ENCODE measurements around the gene ZNF205.

DNA sequence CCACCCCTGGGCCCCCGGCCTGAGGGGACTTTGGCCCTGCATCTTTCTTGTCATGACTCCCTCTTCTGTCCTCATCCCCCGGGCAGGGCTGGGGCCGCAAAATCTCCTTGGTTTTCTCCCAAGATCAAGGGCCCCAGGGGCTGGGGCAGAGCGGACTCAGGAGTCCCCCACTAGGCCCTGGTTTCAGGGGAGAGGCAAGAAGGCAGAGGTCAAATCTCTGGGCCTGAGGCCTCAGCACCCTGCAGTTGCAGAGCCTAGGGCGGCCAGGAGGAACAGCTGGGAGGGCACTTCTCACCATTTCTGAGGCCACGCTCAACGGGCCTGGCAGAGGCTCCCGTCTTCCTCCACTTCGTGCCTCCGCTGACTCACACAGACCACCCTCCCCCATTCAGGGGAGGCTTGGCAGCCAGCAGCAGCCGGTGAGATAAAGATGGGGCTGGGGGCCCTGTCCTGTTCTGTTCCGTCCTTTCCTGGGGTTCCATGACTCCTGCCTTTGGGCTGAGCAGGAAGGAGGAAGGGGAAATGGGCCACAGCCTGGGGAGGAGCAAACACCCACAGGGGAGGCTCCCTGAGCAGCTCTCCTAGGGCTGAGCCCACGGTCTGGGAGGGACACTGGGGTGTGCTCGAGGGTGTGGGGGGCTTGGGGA is 25.7 kb upstream of the ZNF205 start:
- no peak for TF ChIP-seq ZNF449 (tag by site-specific recombination; IDR thresholded peaks at IDR 0.05)
- TF ChIP-seq ZNF354C (tag by site-specific recombination; IDR thresholded peaks at IDR 0.05; ENCODE audit: borderline replicate concordance, low read depth), result no peak
- TF ChIP-seq ZNF274 (IDR thresholded peaks at IDR 0.05; ENCODE audit: low read length), result no peak
- no peak for TF ChIP-seq ZNF274 (tag by site-specific recombination; IDR thresholded peaks at IDR 0.05; ENCODE audit: borderline replicate concordance)
- TF ChIP-seq, protein P1, sequence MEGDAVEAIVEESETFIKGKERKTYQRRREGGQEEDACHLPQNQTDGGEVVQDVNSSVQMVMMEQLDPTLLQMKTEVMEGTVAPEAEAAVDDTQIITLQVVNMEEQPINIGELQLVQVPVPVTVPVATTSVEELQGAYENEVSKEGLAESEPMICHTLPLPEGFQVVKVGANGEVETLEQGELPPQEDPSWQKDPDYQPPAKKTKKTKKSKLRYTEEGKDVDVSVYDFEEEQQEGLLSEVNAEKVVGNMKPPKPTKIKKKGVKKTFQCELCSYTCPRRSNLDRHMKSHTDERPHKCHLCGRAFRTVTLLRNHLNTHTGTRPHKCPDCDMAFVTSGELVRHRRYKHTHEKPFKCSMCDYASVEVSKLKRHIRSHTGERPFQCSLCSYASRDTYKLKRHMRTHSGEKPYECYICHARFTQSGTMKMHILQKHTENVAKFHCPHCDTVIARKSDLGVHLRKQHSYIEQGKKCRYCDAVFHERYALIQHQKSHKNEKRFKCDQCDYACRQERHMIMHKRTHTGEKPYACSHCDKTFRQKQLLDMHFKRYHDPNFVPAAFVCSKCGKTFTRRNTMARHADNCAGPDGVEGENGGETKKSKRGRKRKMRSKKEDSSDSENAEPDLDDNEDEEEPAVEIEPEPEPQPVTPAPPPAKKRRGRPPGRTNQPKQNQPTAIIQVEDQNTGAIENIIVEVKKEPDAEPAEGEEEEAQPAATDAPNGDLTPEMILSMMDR (tag by site-specific recombination; IDR thresholded peaks at IDR 0.05), result no peak
- no peak for TF ChIP-seq ZNF510 (tag by site-specific recombination; IDR thresholded peaks at IDR 0.05; ENCODE audit: insufficient replicate concordance)
- no peak for TF ChIP-seq ZNF768 (tag by site-specific recombination; IDR thresholded peaks at IDR 0.05)
- no peak for TF ChIP-seq YY1 (tag by site-specific recombination; IDR thresholded peaks at IDR 0.05)
- TF ChIP-seq ZNF398 (tag by site-specific recombination; IDR thresholded peaks at IDR 0.05), result no peak
- TF ChIP-seq, protein P2, sequence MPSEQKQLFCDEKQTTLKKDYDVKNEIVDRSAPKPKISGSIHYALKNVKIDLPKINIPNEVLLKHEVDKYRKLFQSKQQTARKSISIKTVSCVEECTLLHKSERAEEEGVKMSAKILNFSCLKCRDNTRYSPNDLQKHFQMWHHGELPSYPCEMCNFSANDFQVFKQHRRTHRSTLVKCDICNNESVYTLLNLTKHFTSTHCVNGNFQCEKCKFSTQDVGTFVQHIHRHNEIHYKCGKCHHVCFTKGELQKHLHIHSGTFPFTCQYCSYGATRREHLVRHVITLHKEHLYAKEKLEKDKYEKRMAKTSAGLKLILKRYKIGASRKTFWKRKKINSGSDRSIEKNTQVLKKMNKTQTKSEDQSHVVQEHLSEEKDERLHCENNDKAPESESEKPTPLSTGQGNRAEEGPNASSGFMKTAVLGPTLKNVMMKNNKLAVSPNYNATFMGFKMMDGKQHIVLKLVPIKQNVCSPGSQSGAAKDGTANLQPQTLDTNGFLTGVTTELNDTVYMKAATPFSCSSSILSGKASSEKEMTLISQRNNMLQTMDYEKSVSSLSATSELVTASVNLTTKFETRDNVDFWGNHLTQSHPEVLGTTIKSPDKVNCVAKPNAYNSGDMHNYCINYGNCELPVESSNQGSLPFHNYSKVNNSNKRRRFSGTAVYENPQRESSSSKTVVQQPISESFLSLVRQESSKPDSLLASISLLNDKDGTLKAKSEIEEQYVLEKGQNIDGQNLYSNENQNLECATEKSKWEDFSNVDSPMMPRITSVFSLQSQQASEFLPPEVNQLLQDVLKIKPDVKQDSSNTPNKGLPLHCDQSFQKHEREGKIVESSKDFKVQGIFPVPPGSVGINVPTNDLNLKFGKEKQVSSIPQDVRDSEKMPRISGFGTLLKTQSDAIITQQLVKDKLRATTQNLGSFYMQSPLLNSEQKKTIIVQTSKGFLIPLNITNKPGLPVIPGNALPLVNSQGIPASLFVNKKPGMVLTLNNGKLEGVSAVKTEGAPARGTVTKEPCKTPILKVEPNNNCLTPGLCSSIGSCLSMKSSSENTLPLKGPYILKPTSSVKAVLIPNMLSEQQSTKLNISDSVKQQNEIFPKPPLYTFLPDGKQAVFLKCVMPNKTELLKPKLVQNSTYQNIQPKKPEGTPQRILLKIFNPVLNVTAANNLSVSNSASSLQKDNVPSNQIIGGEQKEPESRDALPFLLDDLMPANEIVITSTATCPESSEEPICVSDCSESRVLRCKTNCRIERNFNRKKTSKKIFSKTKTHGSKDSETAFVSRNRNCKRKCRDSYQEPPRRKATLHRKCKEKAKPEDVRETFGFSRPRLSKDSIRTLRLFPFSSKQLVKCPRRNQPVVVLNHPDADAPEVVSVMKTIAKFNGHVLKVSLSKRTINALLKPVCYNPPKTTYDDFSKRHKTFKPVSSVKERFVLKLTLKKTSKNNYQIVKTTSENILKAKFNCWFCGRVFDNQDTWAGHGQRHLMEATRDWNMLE (tag by site-specific recombination; conservative IDR thresholded peaks at IDR 0.05; ENCODE audit: low read depth), result no peak
- TF ChIP-seq REST (tag by site-specific recombination; IDR thresholded peaks at IDR 0.05), result no peak
- TF ChIP-seq ZNF121 (tag by site-specific recombination; IDR thresholded peaks at IDR 0.05), result no peak
- TF ChIP-seq, protein P3, sequence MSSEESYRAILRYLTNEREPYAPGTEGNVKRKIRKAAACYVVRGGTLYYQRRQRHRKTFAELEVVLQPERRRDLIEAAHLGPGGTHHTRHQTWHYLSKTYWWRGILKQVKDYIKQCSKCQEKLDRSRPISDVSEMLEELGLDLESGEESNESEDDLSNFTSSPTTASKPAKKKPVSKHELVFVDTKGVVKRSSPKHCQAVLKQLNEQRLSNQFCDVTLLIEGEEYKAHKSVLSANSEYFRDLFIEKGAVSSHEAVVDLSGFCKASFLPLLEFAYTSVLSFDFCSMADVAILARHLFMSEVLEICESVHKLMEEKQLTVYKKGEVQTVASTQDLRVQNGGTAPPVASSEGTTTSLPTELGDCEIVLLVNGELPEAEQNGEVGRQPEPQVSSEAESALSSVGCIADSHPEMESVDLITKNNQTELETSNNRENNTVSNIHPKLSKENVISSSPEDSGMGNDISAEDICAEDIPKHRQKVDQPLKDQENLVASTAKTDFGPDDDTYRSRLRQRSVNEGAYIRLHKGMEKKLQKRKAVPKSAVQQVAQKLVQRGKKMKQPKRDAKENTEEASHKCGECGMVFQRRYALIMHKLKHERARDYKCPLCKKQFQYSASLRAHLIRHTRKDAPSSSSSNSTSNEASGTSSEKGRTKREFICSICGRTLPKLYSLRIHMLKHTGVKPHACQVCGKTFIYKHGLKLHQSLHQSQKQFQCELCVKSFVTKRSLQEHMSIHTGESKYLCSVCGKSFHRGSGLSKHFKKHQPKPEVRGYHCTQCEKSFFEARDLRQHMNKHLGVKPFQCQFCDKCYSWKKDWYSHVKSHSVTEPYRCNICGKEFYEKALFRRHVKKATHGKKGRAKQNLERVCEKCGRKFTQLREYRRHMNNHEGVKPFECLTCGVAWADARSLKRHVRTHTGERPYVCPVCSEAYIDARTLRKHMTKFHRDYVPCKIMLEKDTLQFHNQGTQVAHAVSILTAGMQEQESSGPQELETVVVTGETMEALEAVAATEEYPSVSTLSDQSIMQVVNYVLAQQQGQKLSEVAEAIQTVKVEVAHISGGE (tag by site-specific recombination; conservative IDR thresholded peaks at IDR 0.05; ENCODE audit: low read depth), result no peak
- TF ChIP-seq, protein P4, sequence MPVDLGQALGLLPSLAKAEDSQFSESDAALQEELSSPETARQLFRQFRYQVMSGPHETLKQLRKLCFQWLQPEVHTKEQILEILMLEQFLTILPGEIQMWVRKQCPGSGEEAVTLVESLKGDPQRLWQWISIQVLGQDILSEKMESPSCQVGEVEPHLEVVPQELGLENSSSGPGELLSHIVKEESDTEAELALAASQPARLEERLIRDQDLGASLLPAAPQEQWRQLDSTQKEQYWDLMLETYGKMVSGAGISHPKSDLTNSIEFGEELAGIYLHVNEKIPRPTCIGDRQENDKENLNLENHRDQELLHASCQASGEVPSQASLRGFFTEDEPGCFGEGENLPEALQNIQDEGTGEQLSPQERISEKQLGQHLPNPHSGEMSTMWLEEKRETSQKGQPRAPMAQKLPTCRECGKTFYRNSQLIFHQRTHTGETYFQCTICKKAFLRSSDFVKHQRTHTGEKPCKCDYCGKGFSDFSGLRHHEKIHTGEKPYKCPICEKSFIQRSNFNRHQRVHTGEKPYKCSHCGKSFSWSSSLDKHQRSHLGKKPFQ (tag by site-specific recombination; IDR thresholded peaks at IDR 0.05), result no peak
